T-cell (primary cell): ENCODE results near the gene LCN6. TPM values are rescaled to one million over a fixed set of nuclear protein-coding genes. Genes with fewer than 3 reads are reported as not detected.

Experiments used
- ATAC-seq, 4 experiments: fragments of 200-7000 bp in 3 of 4; fragments of 150-1000 bp in 1 of 4; cut with Tn5 transposase; replicated peaks in 1 of 4; 1 replicate in 3 of 4; 2 replicates in 1 of 4; pipeline ENCODE4 v1.10.0; 2021; ENCODE audit warnings: moderate library complexity in 3 of 4, mild to moderate bottlenecking in 2 of 4, moderate number of reproducible peaks in 1 of 4
- CTCF ChIA-PET, 2 donors: fragments of 300-600 bp; sonication (Branson Sonifier 250); formaldehyde crosslinking; loops; one replicate each; lab custom pipeline; 2022; ENCODE audit warnings: antibody characterized with exemption in 2 of 2; lab: Charles Lee
- POLR2A ChIA-PET, 2 donors: fragments of 300-600 bp; sonication (Branson Sonifier 250); formaldehyde crosslinking; loops; one replicate each; lab custom pipeline; 2022; ENCODE audit warnings: antibody characterized with exemption in 2 of 2; lab: Charles Lee
- DNase-seq, 35 experiments: peaks; one replicate each; pipeline versions ENCODE4 v3.0.0 to v3.0.0-alpha.2; 2013 to 2023
- H3K27ac ChIP-seq: one replicate; pipeline ENCODE4 v1.5.1; 2013; ENCODE audit warnings: low read length
- H3K27me3 ChIP-seq, 2 experiments: replicated peaks in 1 of 2; 1 replicate in 1 of 2; 2 replicates in 1 of 2; pipeline versions ENCODE4 v1.6.1 to v1.7.0; 2013; ENCODE audit warnings: low read length in 1 of 2, mixed read lengths in 1 of 2; ENCODE audit not compliant: control insufficient read depth in 2 of 2, insufficient read depth in 2 of 2; ENCODE audit errors: extremely low read depth in 1 of 2
- H3K36me3 ChIP-seq, 2 donors: 1 replicate in 1 of 2; 2 replicates in 1 of 2; pipeline versions ENCODE4 v1.6.1 to v1.7.0; 2013; ENCODE audit warnings: low read length in 1 of 2; ENCODE audit not compliant: control insufficient read depth in 2 of 2, insufficient read depth in 1 of 2; ENCODE audit errors: extremely low read depth in 1 of 2
- H3K4me1 ChIP-seq, 2 experiments: 1 replicate in 1 of 2; 2 replicates in 1 of 2; pipeline versions ENCODE4 v1.6.1 to v1.7.0; 2013; ENCODE audit warnings: low read length in 2 of 2, mixed read lengths in 1 of 2; ENCODE audit not compliant: insufficient read depth in 2 of 2, control insufficient read depth in 1 of 2; ENCODE audit errors: extremely low read depth in 1 of 2
- H3K4me3 ChIP-seq, 2 donors: 1 replicate in 1 of 2; 2 replicates in 1 of 2; pipeline versions ENCODE4 v1.5.1 to v1.7.0; 2013; ENCODE audit warnings: mild to moderate bottlenecking in 2 of 2, low read length in 1 of 2, moderate library complexity in 1 of 2; ENCODE audit not compliant: control insufficient read depth in 1 of 2; ENCODE audit errors: extremely low read depth in 1 of 2
- H3K9me3 ChIP-seq: 2 replicates; pipeline ENCODE4 v1.7.0; 2013
- H3K27ac Mint-ChIP-seq, 2 donors: one replicate each; pipeline ENCODE4 v1.8.0; 2020 to 2021; ENCODE audit warnings: mild to moderate bottlenecking in 2 of 2, mixed read lengths in 2 of 2
- H3K27me3 Mint-ChIP-seq, 2 donors: one replicate each; pipeline ENCODE4 v1.8.0; 2021 to 2022; ENCODE audit warnings: mixed read lengths in 2 of 2
- H3K36me3 Mint-ChIP-seq: one replicate; pipeline ENCODE4 v1.8.0; 2021; ENCODE audit warnings: mixed read lengths
- H3K4me1 Mint-ChIP-seq, 3 donors: one replicate each; pipeline ENCODE4 v1.8.0; 2020 to 2022; ENCODE audit warnings: mixed read lengths in 3 of 3, mild to moderate bottlenecking in 1 of 3
- H3K4me3 Mint-ChIP-seq, 3 donors: one replicate each; pipeline ENCODE4 v1.8.0; 2020 to 2022; ENCODE audit warnings: mild to moderate bottlenecking in 3 of 3, mixed read lengths in 3 of 3, moderate library complexity in 3 of 3
- H3K9me3 Mint-ChIP-seq, 3 donors: one replicate each; pipeline ENCODE4 v1.8.0; 2020 to 2022; ENCODE audit warnings: mixed read lengths in 3 of 3
- WGBS: methylation state at CpG from one replicate; pipeline ENCODE4 v1.1.5; 2013; ENCODE audit warnings: missing lambda C conversion rate; ENCODE audit not compliant: insufficient coverage; 5-methylcytosine and 5-hydroxymethylcytosine counted together
- total RNA-seq, 35 experiments: library from RNA in 6 of 35; stranded (reverse) in 6 of 35; fragments of 120-200 nt in 1 of 35; gene quantifications; one replicate each; pipeline versions ENCODE4 v1.2.1 to v1.2.4 and lab custom pipeline; 2013 to 2026

LCN6 gene
- total RNA-seq, 5 donors from 2014 or later (not counting 1 experiment from before 2014, with no cell fraction given): not detected

- Histone ChIP-seq H3K9me3 (no peaks in the 10 kb centered on the region), H3K4me1 (peaks cover 0 to 27% of the 10 kb centered on the region in 2 experiments), H3K27me3 (peaks cover 0 to 67% of the 10 kb centered on the region in 2 experiments), H3K4me3 (no peak overlapping the region), H3K36me3 (no peaks in the 10 kb centered on the region), H3K27ac (no peak overlapping the region)
- Mint-ChIP-seq H3K36me3 (no peaks in the 10 kb centered on the region), H3K4me3 (no peak overlapping the region), H3K27me3 (peaks cover 0 to 16% of the 10 kb centered on the region in 2 donors), H3K4me1 (peaks cover 15 to 22% (median 16%) of the 10 kb centered on the region in 3 donors), H3K9me3 (no peaks in the 10 kb centered on the region), H3K27ac (no peak overlapping the region)
- DNase-seq (no peak), ATAC-seq (no peak)
- ChIA-PET CTCF (interaction anchor here in 1 of 2 donors (0.9 kb wide), 1 partner anchor 27 kb away, joined by 4 read pairs; no protein-coding TSS in a partner anchor), POLR2A (no interaction called here)
- 74% methylated on average over 18 of the region's 20 CpGs for WGBS
Observed at GRCh38 chr9:136697821-136698526, 50.4 kb downstream of the LCN6 start.

- H3K27ac Mint-ChIP-seq: no peak overlapping the region
Observed at GRCh38 chr9:136697146-136697820, 51.0 kb downstream of the LCN6 start.

GRCh38 chr9:136696502-136696901, 51.8 kb downstream of the LCN6 start:
- Mint-ChIP-seq H3K4me3 (peak overlapping the region in 1 of 3 donors; percentile 23), H3K27ac (no peak overlapping the region), H3K9me3 (no peaks in the 10 kb centered on the region), H3K27me3 (peaks cover 0 to 19% of the 10 kb centered on the region in 2 donors), H3K36me3 (no peaks in the 10 kb centered on the region), H3K4me1 (peaks cover 12 to 19% (median 13%) of the 10 kb centered on the region in 3 donors)
- Histone ChIP-seq H3K9me3 (no peaks in the 10 kb centered on the region), H3K4me1 (peaks cover 0 to 24% of the 10 kb centered on the region in 2 experiments), H3K27ac (no peak overlapping the region), H3K27me3 (peaks cover 0 to 73% of the 10 kb centered on the region in 2 experiments), H3K4me3 (no peak overlapping the region), H3K36me3 (no peaks in the 10 kb centered on the region)
- ChIA-PET POLR2A (no interaction called here), CTCF (no interaction called here)
- ATAC-seq (no peak), DNase-seq (no peak)
- WGBS: 34% methylated on average over 6 of the region's 9 CpGs

More at GRCh38 chr9:136697146-136697820, 51.0 kb downstream of the LCN6 start:
- Histone ChIP-seq H3K36me3 (no peaks in the 10 kb centered on the region), H3K27ac (no peak overlapping the region), H3K27me3 (peaks cover 0 to 70% of the 10 kb centered on the region in 2 experiments), H3K4me3 (no peak overlapping the region), H3K9me3 (no peaks in the 10 kb centered on the region), H3K4me1 (peaks cover 0 to 27% of the 10 kb centered on the region in 2 experiments)
- H3K4me1 Mint-ChIP-seq: peaks cover 15 to 22% (median 16%) of the 10 kb centered on the region in 3 donors
- H3K27me3 Mint-ChIP-seq: peaks cover 0 to 19% of the 10 kb centered on the region in 2 donors
- no peak for ATAC-seq
- POLR2A ChIA-PET: no interaction called here
- WGBS: 85% methylated on average over 14 of the region's 23 CpGs
- peak overlapping the region in 1 of 3 donors; percentile 24 for H3K4me3 Mint-ChIP-seq
- no peaks in the 10 kb centered on the region for H3K36me3 Mint-ChIP-seq
- no peaks in the 10 kb centered on the region for H3K9me3 Mint-ChIP-seq
- DNase-seq: no peak
- CTCF ChIA-PET: no interaction called here

- Mint-ChIP-seq H3K9me3 (no peaks in the 10 kb centered on the region), H3K4me3 (peak overlapping the region in 1 of 3 donors; percentile 23), H3K36me3 (no peaks in the 10 kb centered on the region), H3K27me3 (peaks cover 0 to 19% of the 10 kb centered on the region in 2 donors), H3K4me1 (peaks cover 7 to 13% (median 7%) of the 10 kb centered on the region in 3 donors), H3K27ac (no peak overlapping the region)
- H3K36me3 ChIP-seq: no peaks in the 10 kb centered on the region
- DNase-seq (peak in 1 of 35 experiments; percentile 34), ATAC-seq (no peak)
- no peak overlapping the region for H3K4me3 ChIP-seq
- H3K27me3 ChIP-seq: peaks cover 0 to 73% of the 10 kb centered on the region in 2 experiments
- POLR2A ChIA-PET: no interaction called here
- H3K4me1 ChIP-seq: peaks cover 0 to 19% of the 10 kb centered on the region in 2 experiments
- no peak overlapping the region for H3K27ac ChIP-seq
- H3K9me3 ChIP-seq: no peaks in the 10 kb centered on the region
- 58% methylated on average over 19 of the region's 23 CpGs for WGBS
- CTCF ChIA-PET: no interaction called here
Observed at GRCh38 chr9:136695955-136696354, 52.4 kb downstream of the LCN6 start.

GRCh38 chr9:136695435-136695895, 52.9 kb downstream of the LCN6 start:
- peaks cover 0 to 73% of the 10 kb centered on the region in 2 experiments for H3K27me3 ChIP-seq
- 70% methylated on average over 6 of the region's 10 CpGs for WGBS
- Mint-ChIP-seq H3K36me3 (no peaks in the 10 kb centered on the region), H3K9me3 (no peaks in the 10 kb centered on the region), H3K27me3 (peaks cover 0 to 19% of the 10 kb centered on the region in 2 donors), H3K4me3 (no peak overlapping the region), H3K27ac (no peak overlapping the region), H3K4me1 (peaks cover 4 to 9% (median 4%) of the 10 kb centered on the region in 3 donors)
- no peak overlapping the region for H3K27ac ChIP-seq
- ATAC-seq: no peak
- no peaks in the 10 kb centered on the region for H3K9me3 ChIP-seq
- H3K4me1 ChIP-seq: peaks cover 0 to 14% of the 10 kb centered on the region in 2 experiments
- CTCF ChIA-PET: no interaction called here
- no peak for DNase-seq
- POLR2A ChIA-PET: no interaction called here
- H3K36me3 ChIP-seq: no peaks in the 10 kb centered on the region
- no peak overlapping the region for H3K4me3 ChIP-seq

GRCh38 chr9:136694872-136695247, 53.5 kb downstream of the LCN6 start:
- H3K4me1 ChIP-seq: peaks cover 0 to 9% of the 10 kb centered on the region in 2 experiments
- Mint-ChIP-seq H3K36me3 (no peaks in the 10 kb centered on the region), H3K4me3 (no peak overlapping the region), H3K4me1 (peaks cover 0 to 5% (median 0%) of the 10 kb centered on the region in 3 donors), H3K27me3 (peaks cover 0 to 22% of the 10 kb centered on the region in 2 donors), H3K27ac (no peak overlapping the region), H3K9me3 (no peaks in the 10 kb centered on the region)
- ATAC-seq: no peak
- POLR2A ChIA-PET: no interaction called here
- peaks cover 0 to 69% of the 10 kb centered on the region in 2 experiments for H3K27me3 ChIP-seq
- no peaks in the 10 kb centered on the region for H3K36me3 ChIP-seq
- CTCF ChIA-PET: interaction anchor here in 1 of 2 donors (0.6 kb wide), 1 partner anchor 193 kb away, joined by 3 read pairs; no protein-coding TSS in a partner anchor
- no peak for DNase-seq
- no peak overlapping the region for H3K27ac ChIP-seq
- H3K9me3 ChIP-seq: no peaks in the 10 kb centered on the region
- 80% methylated on average over 1 of the region's 11 CpGs for WGBS
- no peak overlapping the region for H3K4me3 ChIP-seq
